HG03159 (cell line): ENCODE data around the gene PRPSAP2.
"Not testable (repeated sequence)": the region's sequence is repeated elsewhere in the genome, so short reads cannot be mapped to it uniquely, and the experiment has no call there.

ENCODE experiments used
- ATAC-seq: cut with Tn5 transposase; IDR thresholded peaks from one replicate; pipeline ENCODE4 v1.9.1; 2021; ENCODE audit warnings: mild to moderate bottlenecking, moderate library complexity; ENCODE audit not compliant: unreplicated experiment

Gene PRPSAP2

GRCh38 chr17:18857864-18858566 is at the start of gene PRPSAP2:
Gene PRPSAP2, plus strand, starts transcription at chr17:18858131. Its CDS starts 7,703 bp downstream, at chr17:18865834.
- ATAC-seq, result peak; percentile 48

GRCh38 chr17:18815924-18816323 is 42.0 kb upstream of the PRPSAP2 start:
- not testable (repeated sequence) for ATAC-seq

- not testable (repeated sequence) for ATAC-seq
These were observed 41.2 kb upstream of the PRPSAP2 start for GRCh38 chr17:18816489-18817371.

GRCh38 chr17:18821430-18821829 is 36.5 kb upstream of the PRPSAP2 start:
- not testable (repeated sequence) for ATAC-seq

GRCh38 chr17:18827613-18828012 is 30.3 kb upstream of the PRPSAP2 start:
- not testable (repeated sequence) for ATAC-seq

- no peak for ATAC-seq
These were observed 9.4 kb upstream of the PRPSAP2 start for GRCh38 chr17:18848501-18848900.

GRCh38 chr17:18850679-18851078 is 7.3 kb upstream of the PRPSAP2 start:
- no peak for ATAC-seq

- no peak for ATAC-seq
These were observed 6.7 kb upstream of the PRPSAP2 start for GRCh38 chr17:18851201-18851600.

- no peak for ATAC-seq
These were observed 3.0 kb upstream of the PRPSAP2 start for GRCh38 chr17:18854956-18855355.

GRCh38 chr17:18855831-18856569 is 1.9 kb upstream of the PRPSAP2 start:
- ATAC-seq, result peak; percentile 78

GRCh38 chr17:18856570-18856915 is 1.4 kb upstream of the PRPSAP2 start:
- no peak for ATAC-seq

GRCh38 chr17:18858567-18859245 is 775 bp downstream of the PRPSAP2 start:
- ATAC-seq, result no peak

- ATAC-seq, result no peak
These were observed 1.3 kb downstream of the PRPSAP2 start for GRCh38 chr17:18859256-18859655.

- ATAC-seq, result peak; percentile 28
These were observed 2.4 kb downstream of the PRPSAP2 start for GRCh38 chr17:18860161-18860972.

GRCh38 chr17:18862011-18862410 is 4.1 kb downstream of the PRPSAP2 start:
- no peak for ATAC-seq

GRCh38 chr17:18864996-18865395 is 7.1 kb downstream of the PRPSAP2 start:
- not testable (repeated sequence) for ATAC-seq

- no peak for ATAC-seq
These were observed 9.2 kb downstream of the PRPSAP2 start for GRCh38 chr17:18866866-18867813.

- no peak for ATAC-seq
These were observed 19.2 kb downstream of the PRPSAP2 start for GRCh38 chr17:18877104-18877645.
